NCI-H524 (cell line): ENCODE measurements around the gene SLC6A1.

Experiments
- DNase-seq, 2 experiments: peaks; one replicate each; lab custom pipeline; 2025; lab: John Stamatoyannopoulos, UW

SLC6A1 gene

DNA sequence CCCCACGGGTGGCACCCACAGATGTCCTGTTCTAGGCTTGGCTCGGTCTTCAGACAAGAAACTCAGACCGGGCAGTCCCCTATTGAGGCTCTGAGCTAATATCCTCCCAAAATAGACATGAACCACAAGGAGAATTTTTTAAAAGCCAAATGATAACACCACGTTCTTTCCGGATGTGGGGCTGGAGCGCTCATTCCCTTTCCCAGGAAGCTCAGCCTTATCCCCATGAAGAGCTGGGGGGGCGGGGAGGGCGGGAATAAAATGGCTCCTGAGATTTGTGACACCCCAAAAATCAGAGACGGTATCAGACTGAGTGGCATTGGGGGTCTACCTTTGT lies 1.1 kb downstream of the SLC6A1 start:
- no peak for DNase-seq

DNA sequence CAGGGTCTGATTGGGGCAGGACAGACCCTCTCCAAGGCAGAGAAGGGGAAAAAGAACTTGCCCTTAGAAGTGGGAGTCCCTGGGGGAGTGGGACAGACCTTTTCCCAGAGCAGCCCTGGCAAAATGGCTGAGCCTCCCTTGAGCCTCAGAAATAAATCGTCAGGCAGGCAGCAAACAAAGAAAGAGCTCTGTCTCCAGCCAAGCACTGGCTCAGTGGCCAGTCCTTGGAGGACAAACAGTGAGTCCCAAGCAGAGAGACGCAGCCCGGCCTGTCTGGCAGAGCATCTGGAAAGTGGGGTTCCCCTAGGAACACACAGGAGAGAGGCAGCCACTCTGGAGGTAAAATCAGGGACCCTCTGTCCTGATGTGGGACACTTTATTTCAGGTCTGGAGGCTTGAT lies 1.8 kb downstream of the SLC6A1 start:
- no peak for DNase-seq

DNA sequence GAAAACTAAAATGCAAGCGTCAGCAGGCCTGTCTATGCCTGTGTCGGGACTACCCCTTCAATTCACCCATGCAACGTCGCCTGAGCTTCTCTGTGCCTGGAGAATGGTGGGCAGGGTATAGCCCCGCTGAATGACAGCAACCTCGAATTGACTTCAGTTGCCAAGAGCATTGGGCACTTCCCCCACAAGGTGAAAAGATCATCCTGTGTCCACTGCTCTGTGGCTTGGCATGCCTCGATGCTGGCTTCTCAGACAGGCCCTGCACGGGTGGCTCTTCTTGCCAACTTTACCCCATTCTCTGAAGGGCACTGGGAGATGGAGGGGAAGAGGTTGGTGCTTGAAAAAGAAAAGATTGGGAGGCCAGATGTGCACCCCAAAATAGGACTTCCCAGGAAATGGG lies 3.3 kb downstream of the SLC6A1 start:
- no peak for DNase-seq

DNA sequence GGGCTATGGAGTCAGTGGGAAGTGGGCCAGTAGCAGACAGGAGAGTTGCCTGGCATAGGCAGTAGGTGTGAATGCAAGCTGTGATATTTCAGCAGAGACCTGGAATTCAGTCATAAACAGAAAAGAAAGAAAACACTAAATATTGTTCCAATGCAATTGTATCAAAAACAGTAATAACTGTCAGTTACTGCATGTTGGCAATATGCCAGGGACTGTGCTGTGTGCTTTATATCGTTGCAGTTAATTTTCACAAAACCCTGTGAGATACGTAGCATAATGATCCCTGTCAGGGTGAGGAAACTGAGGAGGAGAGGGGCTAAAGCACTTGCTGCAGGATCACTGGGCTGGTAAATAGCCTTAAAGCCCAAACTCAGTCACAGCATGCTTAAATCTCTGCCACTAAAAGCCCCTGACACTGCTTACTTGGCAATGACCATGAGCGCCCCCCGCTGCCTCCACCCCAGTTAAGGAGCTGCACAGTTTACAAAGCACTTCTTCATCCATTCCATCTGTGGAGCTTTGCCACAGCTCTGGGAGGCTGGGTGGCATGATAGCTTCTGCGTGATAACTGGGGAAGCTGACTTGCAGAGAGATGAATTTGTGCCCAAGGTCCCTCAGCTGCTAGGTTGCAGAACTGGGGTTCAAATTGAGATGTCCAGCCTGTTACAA lies 3.9 kb downstream of the SLC6A1 start:
- DNase-seq = no peak

DNA sequence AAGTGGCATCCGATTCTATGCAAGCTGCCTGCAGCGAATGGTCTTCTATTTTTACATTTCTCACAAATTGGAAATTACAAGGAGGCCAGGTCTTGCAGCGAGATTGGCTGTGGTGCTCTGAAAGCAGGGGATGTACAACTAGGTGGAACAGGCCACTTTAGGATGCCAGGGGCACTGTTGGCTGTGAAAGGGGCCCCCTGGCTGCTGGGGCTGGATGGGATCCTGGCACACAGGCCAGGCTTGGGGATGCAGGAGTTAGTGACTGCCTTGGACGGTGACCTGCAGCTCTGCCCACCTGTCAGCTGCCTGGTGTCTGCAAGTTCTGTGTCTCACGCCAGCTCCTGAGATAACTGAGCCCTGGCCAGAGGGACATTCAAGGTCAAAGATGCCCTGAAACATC lies 4.6 kb downstream of the SLC6A1 start:
- DNase-seq = no peak

DNA sequence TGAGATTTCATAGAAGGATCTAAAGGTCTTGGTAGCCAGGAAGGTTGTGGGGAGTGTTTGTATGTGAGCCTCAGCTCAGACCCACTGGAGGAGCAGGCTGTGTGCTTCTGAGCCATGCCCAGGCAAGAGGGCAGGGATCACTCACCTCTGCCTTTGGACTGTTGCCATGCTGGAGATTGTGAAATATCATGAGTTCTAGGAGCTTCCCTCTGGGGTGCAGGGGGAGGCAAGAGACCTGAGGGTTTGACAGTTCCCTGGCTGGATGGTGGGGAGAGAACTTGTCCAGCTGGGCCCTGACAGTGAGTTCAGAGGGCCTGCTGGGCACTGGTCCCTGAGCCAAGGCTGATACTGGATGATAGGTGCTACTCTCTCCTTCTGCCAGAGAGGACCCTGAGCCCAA lies 6.0 kb downstream of the SLC6A1 start:
- DNase-seq = no peak

DNA sequence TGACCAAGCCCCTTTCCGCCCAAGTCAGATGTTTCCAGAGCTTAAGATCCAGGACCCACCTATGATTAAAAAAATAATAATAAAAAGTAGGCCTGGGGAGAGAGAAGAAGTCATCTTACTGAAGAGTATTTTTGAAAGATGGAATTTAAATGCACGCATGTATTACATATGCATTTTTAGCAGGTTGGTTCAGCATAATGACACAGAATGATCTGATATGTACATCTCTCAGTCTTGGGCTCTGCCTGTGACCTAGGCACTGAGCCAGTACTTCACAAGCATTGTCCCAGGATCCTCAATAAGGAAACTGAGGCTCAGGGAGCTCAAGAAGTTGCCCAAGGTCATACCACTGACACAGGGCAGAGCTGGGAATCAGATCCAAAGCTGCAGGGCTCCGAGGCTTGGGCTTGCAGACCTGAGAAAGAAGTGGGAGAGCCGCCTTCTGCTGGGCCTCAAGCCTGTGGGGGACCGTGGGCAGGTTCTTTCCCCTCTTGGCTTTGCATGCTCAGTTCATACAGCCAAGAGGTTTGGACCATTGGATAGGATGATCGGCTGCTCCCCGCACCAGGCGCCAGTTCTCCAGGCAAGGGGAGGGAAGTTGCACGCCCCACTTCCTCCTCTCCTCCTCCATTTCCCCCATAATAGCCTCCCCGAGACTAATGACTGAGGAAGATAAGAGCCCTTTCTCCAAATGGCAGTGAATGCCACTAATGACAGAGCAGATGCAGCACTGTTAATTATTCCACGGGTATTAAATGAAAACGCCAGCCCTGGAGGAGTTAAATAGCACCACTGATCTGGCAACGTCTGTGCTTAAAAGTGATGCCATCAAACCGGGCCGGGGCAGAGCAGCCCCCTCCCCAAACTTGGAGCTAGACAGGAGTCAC lies 6.9 kb downstream of the SLC6A1 start:
- peak in 1 of 2 experiments; percentile 50 for DNase-seq

DNA sequence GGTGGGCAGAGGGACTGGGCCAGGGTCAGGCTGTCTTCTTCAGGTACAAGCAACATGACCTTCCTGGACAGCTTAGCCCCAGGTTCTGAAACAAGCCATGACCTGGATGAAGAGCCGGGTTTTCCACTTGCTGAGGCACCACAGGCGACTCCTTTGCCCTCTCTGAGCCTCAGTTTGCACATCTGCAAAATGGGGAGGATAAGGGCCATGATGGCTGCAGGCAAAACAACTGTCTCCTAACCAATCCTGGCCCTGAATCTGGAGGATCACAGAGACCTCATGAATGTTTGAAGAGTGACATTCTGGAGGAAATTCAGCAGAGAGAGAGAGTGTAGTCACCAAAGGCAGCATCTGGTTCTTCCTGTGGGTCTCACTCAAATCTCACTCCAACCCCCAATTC lies 8.0 kb downstream of the SLC6A1 start:
- DNase-seq = no peak

DNA sequence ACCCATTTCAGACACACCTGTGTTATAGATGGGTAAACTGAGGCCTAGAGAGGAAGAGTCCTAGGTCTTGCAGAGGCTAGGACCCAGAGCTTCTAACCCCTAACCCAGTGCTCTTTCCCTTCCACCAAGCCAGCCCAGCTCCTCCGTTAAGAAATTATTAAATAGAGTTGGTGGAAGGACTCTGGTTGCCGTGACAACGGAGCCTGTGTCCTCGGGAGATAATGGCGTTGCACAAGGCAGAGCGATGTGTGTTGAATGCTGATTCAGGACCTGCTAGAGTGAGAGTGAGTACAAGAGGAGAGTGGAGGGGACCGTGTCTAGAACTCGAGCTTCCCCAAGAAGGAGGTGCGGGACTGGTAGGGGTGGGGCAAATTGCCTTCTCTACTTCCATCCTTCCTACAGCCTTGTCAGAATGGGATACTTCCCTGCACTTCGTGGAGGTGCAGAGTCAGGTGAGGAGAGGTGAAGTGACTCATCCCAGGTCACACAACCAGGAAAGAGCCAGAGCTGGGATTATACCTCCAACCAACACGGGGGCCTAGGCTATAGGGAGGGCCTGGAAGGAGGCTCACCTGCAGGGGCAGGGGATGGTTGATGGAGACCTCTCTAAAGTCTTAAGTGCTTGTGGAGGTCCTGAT lies 8.6 kb downstream of the SLC6A1 start:
- DNase-seq = peak in 1 of 2 experiments; percentile 32

DNA sequence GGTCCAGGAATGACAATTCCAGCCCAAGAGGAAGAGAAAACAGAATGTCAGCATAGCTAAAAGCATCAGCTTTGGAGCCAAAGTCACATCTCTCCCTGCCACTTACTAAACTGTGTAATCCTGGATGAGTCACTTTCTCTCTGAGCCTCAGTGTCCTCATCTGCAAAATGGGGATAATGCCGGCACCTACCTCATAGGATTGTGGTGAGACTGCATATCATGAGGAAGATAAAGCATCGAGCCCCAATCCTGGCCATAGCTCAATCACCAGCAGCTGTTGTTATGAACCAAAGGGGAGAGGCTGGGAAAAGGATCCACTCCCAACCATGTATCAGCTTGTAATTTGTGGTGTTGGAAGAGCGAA lies 9.1 kb downstream of the SLC6A1 start:
- no peak for DNase-seq

DNA sequence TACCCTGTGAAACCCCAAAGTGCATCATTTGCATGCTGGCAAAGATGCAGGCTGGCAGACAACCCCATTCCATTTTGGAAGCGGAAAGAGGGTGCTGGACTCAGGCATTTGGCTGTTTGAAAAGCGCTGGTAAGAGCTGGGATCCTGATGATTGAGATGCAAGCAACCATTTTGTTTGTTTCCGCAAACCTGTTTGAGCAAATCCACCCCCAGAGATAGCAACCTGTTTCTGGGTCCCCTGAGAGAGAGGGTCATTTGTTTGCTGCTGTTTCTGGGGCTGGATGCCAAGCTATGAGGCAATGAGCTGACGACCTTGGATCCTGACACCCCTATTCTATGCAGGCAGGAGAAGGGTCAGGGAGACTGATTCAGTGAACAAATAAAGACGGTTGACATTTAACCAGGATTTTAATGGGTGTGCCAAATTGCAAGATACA lies 9.8 kb downstream of the SLC6A1 start:
- DNase-seq = no peak

DNA sequence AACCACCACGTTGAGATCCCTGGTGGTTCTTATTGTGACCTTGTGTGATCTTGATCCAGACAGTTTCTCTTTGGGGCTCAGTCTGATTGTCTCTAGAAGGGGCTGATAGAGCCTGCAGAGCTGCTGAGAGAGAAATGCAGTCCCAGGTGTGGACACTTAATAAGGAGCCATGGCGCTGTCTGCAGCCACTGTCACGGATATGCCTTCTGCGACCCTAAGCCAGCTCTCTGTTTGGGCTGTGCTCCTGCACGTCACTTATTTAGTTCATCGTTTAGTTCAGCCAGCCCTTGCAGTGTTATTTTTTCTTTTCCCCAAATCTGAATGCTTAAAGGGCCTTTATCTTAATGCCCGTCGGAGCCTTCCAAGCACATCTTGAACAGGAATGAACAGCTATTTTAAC lies 12.0 kb downstream of the SLC6A1 start:
- no peak for DNase-seq

DNA sequence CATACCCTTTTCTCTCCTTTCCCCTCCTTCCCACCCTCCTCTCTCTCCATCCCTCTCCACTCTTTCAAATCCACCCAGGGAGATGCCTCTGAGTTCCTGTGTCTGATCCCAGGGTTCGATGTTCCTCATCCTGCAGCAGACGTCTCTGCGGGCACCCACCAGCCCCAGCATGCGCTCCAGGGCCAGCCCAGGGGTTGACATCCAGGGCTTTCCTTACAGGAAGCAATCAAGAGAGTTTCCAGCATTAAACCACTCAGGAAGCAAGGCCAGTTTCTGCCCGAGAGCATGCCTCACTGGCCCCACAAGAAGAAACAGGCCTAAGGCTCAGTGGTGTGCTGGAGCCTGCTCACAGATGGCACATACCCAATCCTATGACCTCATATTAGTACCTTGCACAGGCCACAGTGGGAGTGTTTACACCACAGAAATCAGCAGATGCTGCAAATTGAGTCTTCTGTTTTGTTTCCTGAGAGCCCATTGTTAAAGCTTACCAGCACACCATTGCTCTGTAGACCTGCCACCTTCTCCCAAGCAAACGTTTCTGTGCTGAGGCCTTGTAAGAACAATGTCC lies 13.2 kb downstream of the SLC6A1 start:
- no peak for DNase-seq

DNA sequence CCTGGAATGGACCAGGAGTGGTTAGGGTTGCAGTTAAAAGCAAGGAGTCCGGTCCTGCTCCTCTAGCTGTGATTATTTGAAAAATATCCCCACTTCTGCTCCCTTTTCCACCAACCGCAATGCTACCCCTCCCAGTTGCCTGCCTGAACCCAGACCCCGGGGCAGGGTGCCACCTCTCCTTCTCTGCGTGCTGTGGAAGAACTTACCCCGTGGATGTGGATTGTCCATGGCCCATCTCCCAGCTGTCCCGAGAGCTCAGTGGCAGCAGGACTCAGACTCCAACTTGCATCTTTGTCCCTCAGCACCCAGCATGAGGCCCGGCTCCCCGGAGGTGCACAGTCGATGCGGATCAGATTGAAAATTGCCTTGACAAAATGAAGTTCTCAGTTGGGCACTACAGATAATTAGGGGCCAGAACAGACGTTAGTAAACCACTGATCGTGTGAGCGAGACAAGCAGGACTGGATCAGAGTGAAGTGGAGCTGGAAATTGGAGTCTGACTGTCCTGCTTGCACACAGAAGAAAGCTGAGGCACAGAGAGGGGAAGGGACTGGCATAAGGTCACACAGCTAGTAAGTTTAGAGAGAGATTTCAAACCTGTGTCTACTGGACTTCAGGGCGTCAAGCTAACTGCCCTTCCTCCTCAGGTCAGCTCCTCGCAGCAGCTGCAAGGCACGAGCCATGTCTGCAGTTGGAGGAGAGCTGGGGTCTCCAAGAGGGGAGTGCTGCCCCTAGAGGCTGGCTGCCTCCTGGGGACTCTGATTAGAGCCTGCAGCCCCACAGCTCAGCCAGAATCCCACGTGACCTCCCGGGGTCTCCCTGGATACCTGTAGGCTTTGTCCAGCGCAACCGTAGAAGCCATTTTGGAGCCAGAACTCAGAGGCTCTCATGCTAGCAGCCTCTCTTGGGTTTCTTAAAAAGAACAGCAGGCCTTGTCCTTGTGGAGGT lies 14.7 kb downstream of the SLC6A1 start:
- no peak for DNase-seq

DNA sequence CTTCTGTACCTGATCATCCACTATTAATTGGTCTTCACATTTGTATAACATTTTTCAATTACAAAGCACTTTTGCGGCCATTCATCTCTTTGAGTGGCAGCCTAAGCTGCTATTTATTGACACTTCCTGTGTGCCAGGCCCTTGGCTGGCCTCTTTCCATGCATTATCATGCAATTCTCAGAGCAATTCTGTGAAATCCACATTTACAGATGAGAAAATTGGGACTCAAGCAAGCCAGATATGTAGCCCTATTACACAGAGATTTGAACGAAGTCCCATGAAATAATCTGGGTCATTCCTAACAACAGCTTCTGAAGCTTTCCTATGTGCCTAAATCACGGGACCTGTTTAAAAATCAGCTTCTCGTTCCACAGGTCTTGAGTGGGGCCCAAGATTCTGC lies 17.4 kb downstream of the SLC6A1 start:
- no peak for DNase-seq

DNA sequence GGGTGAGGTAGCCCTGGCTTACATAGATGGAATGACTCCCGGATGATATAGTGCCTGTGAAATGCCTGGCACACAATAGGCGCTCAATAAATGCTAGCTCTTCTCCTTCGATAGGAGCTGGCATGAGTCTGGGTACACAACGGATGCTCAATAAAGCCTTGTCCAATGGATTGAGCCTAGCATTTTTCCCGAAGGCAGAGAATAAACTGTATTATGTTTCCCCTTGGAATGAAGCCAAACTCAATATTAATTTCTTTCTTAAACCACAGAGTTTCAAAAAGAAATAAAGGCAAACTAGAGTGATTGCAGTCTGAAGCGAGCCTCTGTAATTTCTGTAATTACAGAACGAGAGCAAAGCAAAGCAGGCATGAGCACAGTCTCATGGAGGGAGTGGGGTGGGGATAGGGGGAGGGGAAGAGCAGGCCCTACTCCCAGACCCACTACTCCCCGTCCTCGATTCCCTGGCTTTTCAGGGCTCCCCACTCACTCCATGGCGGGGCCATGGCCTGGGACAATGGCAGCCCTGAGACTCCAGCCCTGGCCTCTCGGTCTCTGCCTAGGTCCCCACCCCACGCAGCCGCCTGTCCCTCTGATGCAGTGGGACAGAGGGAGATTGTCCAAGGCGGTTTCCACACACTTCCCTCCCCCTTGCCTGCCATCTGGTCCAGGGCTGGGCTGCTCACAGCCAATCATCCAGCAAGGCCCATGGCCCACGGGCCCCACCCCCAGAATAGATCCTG lies 18.0 kb downstream of the SLC6A1 start:
- DNase-seq = no peak

DNA sequence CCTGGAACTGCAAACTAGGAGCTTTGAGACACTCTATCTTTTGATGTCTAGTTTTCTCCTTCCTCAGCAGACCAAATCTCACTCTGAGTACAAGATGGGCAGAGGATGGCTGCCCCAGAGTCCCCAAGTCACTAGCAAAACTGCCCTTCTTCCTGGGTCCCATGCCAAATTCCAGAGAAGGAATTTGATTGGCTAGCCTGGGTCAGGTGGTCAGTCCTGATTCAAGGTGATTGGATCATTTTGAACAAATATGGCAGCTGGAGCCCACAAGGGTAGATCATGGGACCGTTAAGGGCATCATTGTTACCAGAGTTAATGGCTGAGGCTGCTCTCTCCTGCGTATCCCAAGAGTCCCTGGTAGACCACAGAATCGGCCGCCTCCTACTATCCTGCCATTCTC lies 21.7 kb downstream of the SLC6A1 start:
- DNase-seq = no peak

DNA sequence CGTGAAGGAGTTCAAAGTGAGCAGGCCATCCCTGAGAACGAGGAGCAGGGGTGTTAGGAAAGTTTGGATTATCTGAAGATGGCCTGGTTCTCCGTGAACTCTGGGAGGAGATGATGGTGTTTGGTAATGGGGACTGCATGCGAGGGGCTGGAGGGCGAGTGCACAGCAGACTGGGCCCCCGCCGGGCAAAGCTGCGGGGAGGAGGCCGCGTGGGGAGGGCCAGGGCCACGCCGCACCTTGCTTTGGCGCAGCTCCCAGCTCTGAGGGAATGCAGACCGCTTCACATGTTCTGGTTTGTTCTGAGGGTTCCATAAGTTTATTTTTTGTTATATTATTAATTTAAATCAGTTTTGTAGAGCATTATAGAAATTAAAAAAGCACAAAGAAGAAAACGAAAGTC lies 22.2 kb downstream of the SLC6A1 start:
- DNase-seq = no peak

DNA sequence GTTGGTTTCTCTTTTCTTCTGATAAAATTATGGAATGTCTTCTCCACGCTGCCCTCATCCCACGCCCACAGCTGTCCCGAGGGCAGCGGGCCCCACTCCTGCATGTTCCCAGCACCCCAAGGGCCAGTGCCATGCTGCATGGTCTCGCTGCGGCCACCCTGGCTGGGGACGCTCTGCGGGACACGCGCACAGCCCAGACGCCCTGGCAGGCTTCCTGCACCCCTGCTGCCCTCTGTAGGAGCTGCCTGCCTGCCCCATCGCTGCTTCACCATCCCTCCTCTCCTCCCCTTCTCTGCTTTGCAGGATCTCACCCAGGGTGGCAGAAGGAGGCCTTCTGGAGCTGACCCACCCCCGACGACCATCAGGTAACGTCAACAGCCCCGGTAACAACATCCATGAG lies 22.8 kb downstream of the SLC6A1 start:
- no peak for DNase-seq

DNA sequence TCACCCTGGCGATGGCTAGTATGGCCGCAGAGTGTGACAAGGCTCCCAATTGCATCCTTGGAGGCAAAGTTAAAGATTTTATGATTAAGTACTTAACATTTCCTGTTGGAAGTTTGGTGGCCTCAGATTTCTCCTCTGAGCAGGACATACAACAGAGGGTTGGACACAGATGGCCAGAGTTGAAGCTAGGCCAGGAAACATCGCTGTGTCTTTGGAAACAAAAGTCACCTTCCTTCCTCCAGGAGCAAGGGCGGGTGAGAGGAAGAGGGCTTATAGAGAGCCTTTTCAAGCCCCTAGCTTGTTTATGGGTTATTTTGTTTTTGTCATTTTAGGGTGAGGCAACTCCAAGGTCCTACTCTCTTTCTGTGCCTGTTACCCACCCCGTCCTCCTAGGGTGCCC lies 24.2 kb downstream of the SLC6A1 start:
- no peak for DNase-seq
